T-helper 9 cell (primary cell): Measurements from ENCODE around the gene FUT6.

Experiments used
- DNase-seq: peaks from one replicate; pipeline ENCODE4 v3.0.0-alpha.2; 2020

The FUT6 gene

DNA sequence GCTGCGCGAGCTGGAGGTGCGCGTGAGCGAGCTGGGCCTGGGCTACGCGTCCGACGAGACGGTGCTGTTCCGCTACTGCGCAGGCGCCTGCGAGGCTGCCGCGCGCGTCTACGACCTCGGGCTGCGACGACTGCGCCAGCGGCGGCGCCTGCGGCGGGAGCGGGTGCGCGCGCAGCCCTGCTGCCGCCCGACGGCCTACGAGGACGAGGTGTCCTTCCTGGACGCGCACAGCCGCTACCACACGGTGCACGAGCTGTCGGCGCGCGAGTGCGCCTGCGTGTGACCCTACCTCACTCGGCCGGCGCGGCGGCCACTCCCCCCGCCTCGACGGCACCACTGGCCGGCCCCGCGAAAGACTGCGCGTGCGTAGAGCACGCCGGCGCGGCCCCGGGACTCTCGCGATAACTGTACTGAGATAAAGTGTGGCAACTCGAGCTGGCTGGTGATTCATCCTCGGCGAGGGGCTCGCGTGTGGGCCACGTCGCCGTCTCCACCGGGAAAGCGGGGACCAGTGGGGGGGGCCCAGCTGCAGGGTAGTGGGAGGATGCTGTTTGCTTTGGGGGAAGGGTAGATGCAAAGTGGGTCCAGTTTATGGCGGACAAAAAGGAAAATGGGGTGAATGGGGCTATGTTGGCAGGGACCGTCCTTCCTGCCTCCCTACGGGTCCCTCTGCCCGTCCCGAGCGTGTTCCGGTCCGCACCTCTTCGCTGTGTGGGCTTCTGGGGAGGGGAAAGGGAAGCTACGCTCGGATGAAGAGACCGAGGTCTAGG, 11.4 kb downstream of the FUT6 start:
- peak; percentile 87 for DNase-seq

- no peak for DNase-seq
Observed at GRCh38 chr19:5827342-5827890, 12.1 kb downstream of the FUT6 start.

DNA sequence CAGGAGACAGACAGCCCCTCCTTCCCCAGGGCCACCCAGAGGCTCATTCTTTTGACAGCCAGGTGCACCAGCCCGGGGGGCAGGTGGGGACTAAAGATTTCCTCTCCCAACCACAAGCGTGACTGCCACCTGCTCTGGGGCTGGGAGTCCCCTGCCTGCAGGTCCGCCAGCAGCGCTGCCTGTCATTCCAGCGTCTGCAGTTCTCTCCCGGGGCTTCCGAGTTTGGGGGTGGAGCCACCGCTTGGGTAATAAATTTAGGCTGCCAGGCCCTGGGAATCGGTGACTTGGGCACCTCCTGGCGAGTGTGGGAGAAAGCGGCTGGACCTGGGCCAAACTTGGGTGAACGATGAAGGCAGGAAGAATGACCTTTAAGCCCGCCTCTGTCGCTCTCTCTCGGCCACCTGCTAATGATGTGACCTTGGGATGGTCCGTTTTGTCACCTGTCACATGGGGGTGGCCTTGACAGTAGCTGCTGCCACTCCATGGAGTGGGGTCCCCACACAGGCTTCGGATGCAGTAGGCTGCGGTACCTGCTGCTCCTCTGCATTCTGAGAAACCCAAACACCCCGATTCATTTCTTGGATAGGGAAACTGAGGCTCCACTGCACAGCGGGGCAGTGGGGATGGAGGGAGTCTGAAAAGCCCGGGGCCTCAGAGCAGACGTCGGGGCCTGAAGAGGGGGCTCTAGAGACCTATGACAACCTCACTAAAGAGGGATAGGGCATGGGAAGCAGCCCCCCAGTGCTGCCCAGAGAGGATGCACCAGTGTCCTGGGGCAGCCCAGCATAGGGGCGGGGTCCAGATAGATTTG, 12.8 kb downstream of the FUT6 start:
- DNase-seq: peak; percentile 12

DNA sequence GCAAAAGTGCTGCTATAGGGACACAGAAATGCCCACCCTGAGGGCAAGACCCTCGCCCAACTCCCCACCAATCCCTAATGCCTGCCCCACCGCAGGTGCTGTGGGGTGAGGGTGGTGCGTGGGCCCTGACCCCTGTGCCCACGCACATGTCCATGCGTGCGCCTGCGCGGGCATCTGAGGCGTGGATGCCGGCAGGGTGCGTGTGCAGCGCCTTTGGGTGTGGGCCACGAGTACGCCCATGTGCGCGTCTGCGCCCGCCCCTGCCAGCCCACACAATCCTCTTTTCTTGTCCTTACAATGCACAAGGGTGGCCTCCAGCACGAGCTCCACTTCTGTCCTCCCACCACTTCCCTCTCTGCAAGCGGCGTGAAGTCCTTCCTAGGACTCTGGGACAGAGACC, 14.3 kb downstream of the FUT6 start:
- DNase-seq: no peak

GRCh38 chr19:5824751-5825150, 14.8 kb downstream of the FUT6 start:
- no peak for DNase-seq

DNA sequence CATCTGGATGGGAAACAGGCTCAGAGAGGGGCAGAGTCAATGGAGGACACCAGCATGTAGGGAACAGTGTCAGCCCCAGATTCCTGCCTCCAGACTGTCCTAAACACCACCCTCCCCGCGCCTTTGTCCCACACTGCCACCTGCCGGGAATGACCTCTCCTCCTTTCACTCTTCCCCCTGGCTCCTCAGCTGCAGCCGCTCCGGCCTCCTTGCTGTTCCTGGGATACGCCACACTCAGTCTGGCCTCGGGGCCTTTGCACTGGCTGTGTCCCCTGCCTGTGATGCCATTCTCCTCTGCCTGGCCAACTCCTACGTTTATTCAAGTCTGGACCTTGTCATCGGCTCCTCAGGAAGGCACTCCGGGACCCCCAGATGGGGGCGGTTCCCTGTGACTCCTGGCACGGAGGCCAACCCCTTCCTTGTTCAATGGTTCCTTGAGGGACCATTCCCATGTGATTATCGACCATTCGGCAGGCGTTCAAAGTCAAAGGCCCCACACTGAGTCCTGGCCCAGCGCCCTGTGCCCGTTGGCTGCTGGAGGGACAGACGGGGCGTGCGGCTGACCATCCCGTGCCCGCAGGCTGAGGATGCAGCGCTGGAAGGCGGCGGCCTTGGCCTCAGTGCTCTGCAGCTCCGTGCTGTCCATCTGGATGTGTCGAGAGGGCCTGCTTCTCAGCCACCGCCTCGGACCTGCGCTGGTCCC, 15.8 kb downstream of the FUT6 start:
- DNase-seq: no peak

GRCh38 chr19:5822181-5822844, 17.2 kb downstream of the FUT6 start:
- DNase-seq: no peak

- no peak for DNase-seq
Observed at GRCh38 chr19:5821521-5822180, 17.9 kb downstream of the FUT6 start.

DNA sequence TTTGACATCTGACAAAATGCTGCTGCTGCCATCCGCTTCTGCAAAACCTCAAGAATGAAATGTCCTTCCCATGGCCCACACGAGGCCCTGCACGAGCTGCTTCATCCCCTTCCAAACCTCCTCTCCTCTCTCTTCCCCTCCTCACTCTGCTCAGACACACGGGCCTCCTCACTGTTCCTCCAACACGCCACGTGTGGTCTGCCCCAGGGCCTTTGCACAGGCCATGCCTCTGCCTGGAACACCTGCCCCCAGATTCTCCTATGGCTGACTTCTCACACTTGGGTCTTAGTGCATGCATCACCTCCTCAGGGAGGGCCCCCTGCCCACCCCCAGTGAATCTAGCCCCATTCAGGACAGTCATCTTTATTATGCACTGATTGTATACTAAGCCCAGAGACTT, 18.7 kb downstream of the FUT6 start:
- no peak for DNase-seq

- no peak for DNase-seq
Observed at GRCh38 chr19:5818594-5818993, 20.9 kb downstream of the FUT6 start.

DNA sequence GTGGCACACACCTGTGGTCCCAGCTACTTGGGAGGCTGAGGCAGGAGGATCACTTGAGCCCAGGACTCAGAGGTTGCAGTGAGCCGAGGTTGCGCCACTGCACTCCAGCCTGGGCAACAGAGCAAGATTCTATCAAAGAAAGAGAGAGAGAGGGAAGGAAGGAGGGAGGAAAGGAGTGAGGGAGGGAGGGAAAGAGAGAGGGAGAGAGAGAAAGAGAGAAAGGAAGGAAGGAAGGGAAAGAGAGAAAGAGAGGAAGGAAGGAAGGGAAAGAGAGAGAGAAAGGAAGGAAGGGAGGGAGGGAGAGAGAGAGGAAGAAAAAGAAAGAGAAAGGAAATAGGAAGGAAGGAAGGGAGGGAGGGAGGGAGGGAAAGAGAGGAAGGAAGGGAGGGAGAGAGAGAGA, 22.3 kb downstream of the FUT6 start:
- DNase-seq: no peak

DNA sequence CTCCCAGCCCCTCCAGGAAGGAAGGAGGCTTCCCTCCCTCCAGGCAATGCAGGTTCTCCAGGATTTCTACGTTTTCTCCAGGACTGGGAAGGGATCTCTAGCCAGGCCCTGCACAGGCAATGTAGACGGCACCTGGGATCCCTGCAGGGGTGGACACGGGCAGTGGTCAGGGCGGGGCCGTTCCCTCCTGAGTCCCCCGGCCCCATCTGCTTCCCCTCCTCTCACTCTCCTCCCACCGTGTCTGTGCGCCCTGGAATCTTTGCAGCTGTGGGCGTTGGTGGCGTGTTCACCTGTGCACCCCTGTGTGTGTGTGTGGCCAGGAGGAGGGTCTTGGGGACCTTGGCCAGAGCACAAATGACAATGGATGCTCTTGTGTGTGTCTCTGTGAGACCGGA, 24.7 kb downstream of the FUT6 start:
- no peak for DNase-seq

GRCh38 chr19:5814123-5814851, 25.2 kb downstream of the FUT6 start:
- no peak for DNase-seq

- DNase-seq: no peak
Observed at GRCh38 chr19:5811117-5811516, 28.4 kb downstream of the FUT6 start.

DNA sequence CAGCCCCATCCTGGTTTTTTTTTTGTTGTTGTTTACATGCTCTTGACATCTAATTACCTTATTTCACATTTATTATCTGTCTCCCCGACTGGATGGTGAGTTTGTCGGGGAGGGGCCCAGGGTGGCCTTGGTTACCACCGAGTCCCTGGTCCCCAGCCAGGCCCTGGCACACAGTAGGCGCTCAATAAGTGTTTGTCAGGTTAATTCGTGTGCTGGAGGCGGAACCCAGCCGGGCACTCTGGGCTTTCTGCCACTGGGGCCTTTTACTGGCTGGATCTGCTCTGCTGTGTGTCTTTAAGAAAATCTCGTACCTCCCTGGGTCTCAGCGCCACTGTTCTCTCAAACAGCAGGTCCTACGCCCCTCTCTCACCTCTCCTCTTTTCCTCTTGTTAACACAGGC, 30.0 kb downstream of the FUT6 start:
- no peak for DNase-seq

DNA sequence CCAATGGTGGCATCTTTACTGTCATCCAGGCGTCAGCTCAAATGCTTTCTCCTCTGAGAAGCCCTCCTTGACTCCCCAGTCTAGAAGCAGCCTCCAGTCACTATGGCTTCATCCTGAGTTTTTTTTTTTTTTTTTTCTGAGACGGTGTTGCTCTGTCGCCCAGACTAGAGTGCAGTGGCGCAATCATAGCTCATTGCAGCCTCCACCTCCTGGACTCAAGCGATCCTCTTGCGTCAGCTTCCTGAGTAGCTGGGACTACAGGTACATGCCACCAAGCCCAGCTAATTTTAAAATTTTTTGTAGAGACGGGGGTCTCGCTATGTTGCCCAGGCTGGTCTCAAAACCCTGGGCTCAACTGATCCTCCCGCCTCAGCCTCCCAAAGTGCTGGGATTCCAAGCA, 30.4 kb downstream of the FUT6 start:
- no peak for DNase-seq

DNA sequence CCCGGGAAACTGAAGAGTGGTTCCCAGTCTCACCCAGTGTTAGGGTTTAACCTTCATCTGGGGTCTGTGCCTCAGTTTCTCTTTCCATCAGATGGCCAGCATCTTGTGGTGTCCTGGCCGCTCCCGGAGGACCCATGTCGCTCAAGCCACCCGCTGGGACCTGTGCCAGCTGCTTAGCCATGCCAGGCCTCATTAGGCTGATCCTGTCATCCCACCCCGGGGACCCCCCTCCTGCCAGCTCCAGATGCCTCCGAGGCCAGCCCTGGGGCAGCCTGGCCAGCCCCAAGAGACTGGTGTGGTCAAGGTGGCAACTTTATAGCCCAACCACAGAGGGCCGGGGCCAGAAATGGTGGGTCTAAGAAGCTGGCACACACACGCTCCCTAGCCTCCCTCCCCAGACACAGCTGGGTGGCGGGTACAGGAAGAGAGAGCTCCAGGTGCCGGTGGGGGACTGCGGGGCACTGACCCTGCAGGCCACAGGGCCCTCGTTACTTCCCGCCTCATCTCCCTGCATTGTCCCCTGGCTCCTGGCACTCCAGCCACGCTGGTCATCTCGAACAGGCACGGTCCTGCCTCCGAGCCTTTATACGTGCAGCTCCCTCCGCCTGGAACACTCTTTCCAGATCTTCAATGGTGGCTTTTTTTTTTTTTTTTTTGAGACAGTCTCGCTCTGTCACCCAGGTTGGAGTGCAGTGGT, 31.2 kb downstream of the FUT6 start:
- no peak for DNase-seq

- no peak for DNase-seq
Observed at GRCh38 chr19:5806905-5807304, 32.6 kb downstream of the FUT6 start.

GRCh38 chr19:5806133-5806489, 33.4 kb downstream of the FUT6 start:
- DNase-seq: no peak

GRCh38 chr19:5805462-5806132, 33.9 kb downstream of the FUT6 start:
- DNase-seq: peak; percentile 63
